Epithelial cell of proximal tubule (primary cell): Measurements from ENCODE around the gene LRBA. TPM values are rescaled to one million over a fixed set of nuclear protein-coding genes. Genes with fewer than 3 reads are reported as not detected.

Source experiments
- DNase-seq: peaks from one replicate; pipeline ENCODE4 v3.0.0-alpha.2; 2011; ENCODE audit warnings: low read depth
- H3K4me3 ChIP-seq: 2 replicates; pipeline ENCODE4 v1.5.1; 2011; ENCODE audit warnings: low read depth, mild to moderate bottlenecking, low read length
- total RNA-seq: library from RNA; depleted of rRNA; stranded (reverse); fragments of >200 nt; gene quantifications from 2 replicates; pipeline ENCODE4 v1.2.3, GENCODE V29; 2015
- TF ChIP-seq, protein P1 (sequence below): conservative IDR thresholded peaks from 2 replicates; pipeline ENCODE4 v1.5.1; 2012; ENCODE audit warnings: low read depth, mild to moderate bottlenecking, low read length

LRBA gene
- total RNA-seq, 1 donor from 2014 or later = 58.9 TPM

DNA sequence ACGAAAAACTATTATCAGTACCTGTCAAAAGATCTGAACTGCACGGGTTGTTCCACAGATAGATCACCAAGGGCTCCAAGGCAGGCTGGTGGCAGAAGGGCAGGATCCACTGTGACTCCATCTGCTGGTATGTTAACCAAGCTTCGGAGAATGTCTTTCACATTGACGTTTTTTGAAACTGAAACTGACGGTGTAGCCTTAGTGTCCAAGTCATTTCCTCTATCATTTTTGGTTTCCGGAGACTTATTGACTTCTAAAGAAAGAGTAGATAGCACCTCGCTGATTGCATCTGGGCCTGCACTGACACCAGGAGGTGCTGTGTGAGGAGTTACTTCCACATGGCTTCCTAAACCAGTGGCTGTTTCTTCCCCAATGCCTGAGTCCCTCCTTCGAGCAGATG is 186.9 kb downstream of the LRBA start:
- TF ChIP-seq, protein P1, sequence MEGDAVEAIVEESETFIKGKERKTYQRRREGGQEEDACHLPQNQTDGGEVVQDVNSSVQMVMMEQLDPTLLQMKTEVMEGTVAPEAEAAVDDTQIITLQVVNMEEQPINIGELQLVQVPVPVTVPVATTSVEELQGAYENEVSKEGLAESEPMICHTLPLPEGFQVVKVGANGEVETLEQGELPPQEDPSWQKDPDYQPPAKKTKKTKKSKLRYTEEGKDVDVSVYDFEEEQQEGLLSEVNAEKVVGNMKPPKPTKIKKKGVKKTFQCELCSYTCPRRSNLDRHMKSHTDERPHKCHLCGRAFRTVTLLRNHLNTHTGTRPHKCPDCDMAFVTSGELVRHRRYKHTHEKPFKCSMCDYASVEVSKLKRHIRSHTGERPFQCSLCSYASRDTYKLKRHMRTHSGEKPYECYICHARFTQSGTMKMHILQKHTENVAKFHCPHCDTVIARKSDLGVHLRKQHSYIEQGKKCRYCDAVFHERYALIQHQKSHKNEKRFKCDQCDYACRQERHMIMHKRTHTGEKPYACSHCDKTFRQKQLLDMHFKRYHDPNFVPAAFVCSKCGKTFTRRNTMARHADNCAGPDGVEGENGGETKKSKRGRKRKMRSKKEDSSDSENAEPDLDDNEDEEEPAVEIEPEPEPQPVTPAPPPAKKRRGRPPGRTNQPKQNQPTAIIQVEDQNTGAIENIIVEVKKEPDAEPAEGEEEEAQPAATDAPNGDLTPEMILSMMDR = peak; percentile 9
- H3K4me3 ChIP-seq = no peak overlapping the region
- no peak for DNase-seq

DNA sequence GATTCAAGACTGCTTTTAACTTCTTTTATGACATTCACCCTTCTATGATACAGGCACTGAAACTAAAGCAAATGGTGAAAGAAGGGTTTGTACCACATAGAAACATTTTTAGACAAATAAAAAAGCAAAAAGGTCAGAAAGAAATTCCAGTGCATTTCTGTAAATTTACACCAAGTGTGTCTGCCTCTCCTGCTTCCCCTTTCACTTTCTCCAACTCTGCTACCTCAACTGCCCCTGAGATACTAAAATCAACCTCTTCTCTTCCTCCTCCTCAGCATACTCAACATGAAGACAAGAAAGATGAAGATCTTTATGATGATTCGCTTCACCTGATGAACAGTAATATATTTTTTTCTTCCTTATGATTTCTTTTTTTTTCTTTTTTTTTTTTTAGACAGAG is 187.9 kb downstream of the LRBA start:
- TF ChIP-seq, protein P1 = no peak
- no peak overlapping the region for H3K4me3 ChIP-seq
- no peak for DNase-seq

DNA sequence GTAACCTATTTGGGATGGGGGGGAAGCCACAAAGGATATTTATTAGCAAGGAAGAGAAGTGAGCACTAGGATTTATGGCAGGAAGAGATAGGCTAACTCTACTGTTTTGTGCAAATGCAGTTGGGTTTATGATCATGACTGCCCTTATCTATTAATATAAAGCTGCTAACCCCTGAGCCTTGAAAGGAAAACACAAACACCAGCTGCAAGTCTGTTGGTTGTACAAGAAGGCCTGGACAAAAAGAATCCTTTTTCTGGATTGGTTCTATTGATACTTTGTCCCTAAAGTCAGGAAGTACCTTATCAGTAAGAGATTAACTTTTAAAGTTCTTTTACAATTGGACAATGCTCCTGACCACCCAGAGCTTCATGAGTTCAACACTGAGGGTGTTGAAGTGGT is 188.8 kb downstream of the LRBA start:
- H3K4me3 ChIP-seq = no peak overlapping the region
- TF ChIP-seq, protein P1 = no peak
- DNase-seq = no peak

- TF ChIP-seq, protein P1 = no peak
- no peak for DNase-seq
- H3K4me3 ChIP-seq = no peak overlapping the region
Measured at GRCh38 chr4:150822407-150822806, 192.7 kb downstream of the LRBA start.

DNA sequence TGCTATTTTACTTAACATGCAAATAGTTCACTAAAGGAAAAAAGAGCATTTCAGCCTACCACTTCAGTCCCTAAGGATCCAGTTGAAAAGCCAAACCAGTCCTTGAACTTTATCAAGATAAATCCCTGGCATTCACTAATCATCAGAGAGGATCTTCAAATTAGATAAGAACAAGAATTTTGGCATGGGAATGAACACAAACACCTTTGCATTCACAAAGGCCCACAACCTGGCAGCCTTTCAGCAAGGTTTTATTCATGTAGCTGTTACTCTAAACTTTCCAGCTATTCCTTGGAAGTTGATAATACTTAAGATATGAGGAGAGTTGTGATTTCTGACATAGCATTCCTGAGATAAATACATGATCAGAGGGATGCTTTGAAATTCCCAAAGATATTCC is 193.4 kb downstream of the LRBA start:
- H3K4me3 ChIP-seq = no peak overlapping the region
- TF ChIP-seq, protein P1 = no peak
- no peak for DNase-seq

DNA sequence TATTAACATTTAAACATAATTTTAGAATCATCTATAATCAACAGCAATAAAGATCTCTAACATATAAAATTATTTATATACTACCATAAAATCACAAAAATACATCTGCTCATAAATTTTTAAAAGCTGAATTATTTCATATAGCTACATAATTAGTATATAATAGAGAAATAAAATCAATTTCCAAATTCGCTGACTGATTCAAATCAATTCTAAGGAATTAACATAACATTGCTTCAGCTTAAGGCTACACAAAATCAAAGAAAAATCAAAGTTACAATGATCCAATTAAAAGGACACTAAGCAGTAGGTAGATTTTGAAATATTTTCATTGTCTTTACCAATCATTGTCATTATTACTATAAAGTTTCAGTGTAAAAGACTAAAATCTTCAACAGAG is 194.7 kb downstream of the LRBA start:
- no peak overlapping the region for H3K4me3 ChIP-seq
- DNase-seq = no peak
- TF ChIP-seq, protein P1 = no peak

DNA sequence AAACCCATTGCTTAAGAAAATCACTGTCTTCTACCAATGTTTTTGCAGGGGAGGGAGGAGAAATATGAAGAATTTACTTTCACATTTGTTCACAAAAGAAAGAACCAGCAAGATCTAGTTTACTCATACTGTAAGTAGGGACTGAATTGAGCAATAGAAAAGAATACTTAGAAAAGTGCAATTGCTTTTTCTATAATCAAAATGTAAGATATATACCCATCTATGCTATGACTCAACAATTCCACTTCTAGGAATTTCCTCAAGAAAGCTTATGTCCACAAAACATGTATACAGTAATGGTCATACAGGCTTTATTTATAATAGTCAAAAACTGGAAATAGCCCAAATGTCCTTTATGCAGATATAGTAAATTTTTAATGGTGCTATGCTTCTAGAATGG is 196.4 kb downstream of the LRBA start:
- H3K4me3 ChIP-seq = no peak overlapping the region
- TF ChIP-seq, protein P1 = no peak
- no peak for DNase-seq
